HEK293T (cell line): ENCODE results near the gene SC5D.

Experiments
- CTCF ChIA-PET: fragments of 350-600 bp; formaldehyde crosslinking; extraction: SDS; loops from one replicate; lab custom pipeline; 2021; ENCODE audit warnings: antibody characterized with exemption, inconsistent platforms; lab: Yijun Ruan, JAX
- POLR2A ChIA-PET: fragments of 350-600 bp; formaldehyde crosslinking; extraction: SDS; loops from one replicate; lab custom pipeline; 2020; ENCODE audit warnings: antibody characterized with exemption, inconsistent platforms; lab: Yijun Ruan, JAX
- DNase-seq: peaks from one replicate; pipeline ENCODE4 v3.0.0; 2012; ENCODE audit warnings: mixed read lengths; ENCODE audit errors: extremely low spot score
- ARNT ChIP-seq: fragments of 450-650 bp; IDR thresholded peaks from 2 replicates; pipeline ENCODE4 v1.6.1; 2017; ENCODE audit warnings: mild to moderate bottlenecking
- BHLHE40 ChIP-seq: fragments of 450-650 bp; IDR thresholded peaks from 2 replicates; pipeline ENCODE4 v1.6.1; 2016; ENCODE audit warnings: mild to moderate bottlenecking, moderate library complexity, borderline replicate concordance
- CTBP1 ChIP-seq: fragments of 450-650 bp; IDR thresholded peaks from 2 replicates; pipeline ENCODE4 v1.6.1; 2016; ENCODE audit warnings: borderline replicate concordance
- ELF4 ChIP-seq: fragments of 450-650 bp; IDR thresholded peaks from 2 replicates; pipeline ENCODE4 v1.6.1; 2017; ENCODE audit warnings: antibody characterized with exemption
- FOXA1 ChIP-seq: fragments of 450-650 bp; IDR thresholded peaks from 2 replicates; pipeline ENCODE4 v1.6.1; 2016; ENCODE audit warnings: mild to moderate bottlenecking
- FOXK2 ChIP-seq: fragments of 450-650 bp; IDR thresholded peaks from 2 replicates; pipeline ENCODE4 v1.6.1; 2016; ENCODE audit warnings: mild to moderate bottlenecking
- FOXM1 ChIP-seq: fragments of 450-650 bp; IDR thresholded peaks from 2 replicates; pipeline ENCODE4 v1.6.1; 2017; ENCODE audit warnings: mild to moderate bottlenecking, borderline replicate concordance
- HDGF ChIP-seq: fragments of 450-650 bp; IDR thresholded peaks from 2 replicates; pipeline ENCODE4 v1.6.1; 2017; ENCODE audit warnings: antibody characterized with exemption, borderline replicate concordance
- L3MBTL2 ChIP-seq: fragments of 450-650 bp; conservative IDR thresholded peaks from 2 replicates; pipeline ENCODE4 v1.6.1; 2016; ENCODE audit warnings: mild to moderate bottlenecking
- LEF1 ChIP-seq: fragments of 450-650 bp; IDR thresholded peaks from 2 replicates; pipeline ENCODE4 v1.6.1; 2017; ENCODE audit warnings: mild to moderate bottlenecking, borderline replicate concordance
- NFRKB ChIP-seq: fragments of 450-650 bp; IDR thresholded peaks from 2 replicates; pipeline ENCODE4 v1.6.1; 2016; ENCODE audit warnings: mild to moderate bottlenecking, moderate library complexity
- SP1 ChIP-seq: fragments of 450-650 bp; IDR thresholded peaks from 2 replicates; pipeline ENCODE4 v1.6.1; 2017
- SUZ12 ChIP-seq: fragments of 450-650 bp; IDR thresholded peaks from 2 replicates; pipeline ENCODE4 v1.6.1; 2016; ENCODE audit warnings: mild to moderate bottlenecking
- TARDBP ChIP-seq: fragments of 450-650 bp; IDR thresholded peaks from 2 replicates; pipeline ENCODE4 v1.6.1; 2016
- ZNF384 ChIP-seq: fragments of 450-650 bp; IDR thresholded peaks from 2 replicates; pipeline ENCODE4 v1.6.1; 2016
- TF ChIP-seq, protein P1 (sequence below): fragments of 450-650 bp; IDR thresholded peaks from 2 replicates; pipeline ENCODE4 v1.6.1; 2016

The SC5D gene

DNA sequence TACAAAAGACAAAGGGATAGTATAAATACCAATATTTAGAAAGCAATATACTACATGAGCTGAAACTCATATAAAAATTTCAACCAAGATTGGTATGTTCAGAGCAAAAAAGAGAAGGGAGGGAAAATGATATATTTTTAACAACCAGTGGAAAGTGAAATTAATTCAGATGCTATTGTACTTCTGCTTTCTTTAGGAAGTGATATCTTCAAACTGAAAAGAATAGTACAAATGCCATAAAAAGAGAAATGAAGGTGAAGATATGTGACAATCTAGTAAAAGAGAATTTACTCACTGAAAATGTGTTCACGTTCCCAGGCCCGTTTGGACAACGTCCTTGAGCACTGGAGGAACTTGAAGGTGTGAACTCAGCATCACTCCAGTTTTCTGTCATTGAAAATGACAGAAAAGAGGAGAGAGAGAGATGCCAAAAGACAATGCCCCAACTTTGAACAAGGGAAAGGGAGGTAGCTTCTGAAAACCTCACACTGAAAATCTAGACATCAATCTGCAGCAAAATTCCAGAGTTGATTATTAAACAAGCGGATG lies 47.5 kb downstream of the SC5D start:
- POLR2A ChIA-PET: no interaction called here
- no peak for DNase-seq
- TF ChIP-seq ELF4 (no peak), FOXK2 (no peak), NFRKB (no peak), SP1 (no peak), TARDBP (no peak), LEF1 (no peak), FOXA1 (no peak), FOXM1 (no peak), CTBP1 (no peak), ZNF384 (no peak), BHLHE40 (no peak), L3MBTL2 (no peak), SUZ12 (no peak), ARNT (no peak), HDGF (no peak)
- TF ChIP-seq, protein P1, sequence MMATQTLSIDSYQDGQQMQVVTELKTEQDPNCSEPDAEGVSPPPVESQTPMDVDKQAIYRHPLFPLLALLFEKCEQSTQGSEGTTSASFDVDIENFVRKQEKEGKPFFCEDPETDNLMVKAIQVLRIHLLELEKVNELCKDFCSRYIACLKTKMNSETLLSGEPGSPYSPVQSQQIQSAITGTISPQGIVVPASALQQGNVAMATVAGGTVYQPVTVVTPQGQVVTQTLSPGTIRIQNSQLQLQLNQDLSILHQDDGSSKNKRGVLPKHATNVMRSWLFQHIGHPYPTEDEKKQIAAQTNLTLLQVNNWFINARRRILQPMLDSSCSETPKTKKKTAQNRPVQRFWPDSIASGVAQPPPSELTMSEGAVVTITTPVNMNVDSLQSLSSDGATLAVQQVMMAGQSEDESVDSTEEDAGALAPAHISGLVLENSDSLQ: no peak
- CTCF ChIA-PET: no interaction called here

DNA sequence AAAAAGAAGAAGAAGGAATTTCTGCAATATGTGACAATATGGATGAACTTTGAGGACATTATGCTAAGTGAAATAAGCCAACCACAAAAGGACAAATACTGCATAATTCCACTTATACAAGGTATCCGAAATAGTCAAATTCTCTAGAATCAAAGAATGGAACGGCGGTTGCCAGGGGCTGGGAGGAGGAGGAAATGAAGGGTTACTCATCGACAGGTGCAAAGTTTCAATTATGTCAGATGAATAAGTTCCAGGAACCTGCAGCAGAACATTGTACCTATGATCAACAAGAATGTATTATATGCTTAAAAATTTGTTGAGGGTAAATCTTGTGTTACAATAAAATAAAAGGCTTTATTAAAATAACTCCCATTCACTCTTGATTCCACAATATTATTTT lies 49.0 kb downstream of the SC5D start:
- CTCF ChIA-PET: no interaction called here
- DNase-seq: no peak
- no peak for TF ChIP-seq HDGF
- POLR2A ChIA-PET: no interaction called here

DNA sequence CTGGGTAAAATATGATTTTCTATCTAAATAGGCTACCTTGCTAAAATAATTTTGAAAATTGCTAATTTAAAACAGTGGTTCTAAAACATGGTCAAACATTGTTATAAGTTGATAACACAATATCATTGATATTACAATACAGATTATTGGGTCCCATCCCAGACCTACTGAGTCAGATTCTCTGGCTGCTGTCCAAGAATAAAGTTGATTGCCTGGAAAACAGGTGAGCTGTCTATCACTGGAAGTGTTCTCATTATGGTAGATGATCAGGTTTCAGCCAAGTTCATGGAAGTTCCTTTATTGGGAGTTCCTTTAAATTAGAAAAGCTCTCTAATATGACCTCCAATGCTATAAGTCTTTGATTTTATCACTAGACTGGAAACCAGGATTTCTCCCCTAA lies 52.3 kb downstream of the SC5D start:
- TF ChIP-seq ZNF384 (no peak), SUZ12 (no peak), ELF4 (no peak), BHLHE40 (no peak), SP1 (no peak), HDGF (no peak), NFRKB (no peak), TARDBP (no peak), L3MBTL2 (no peak), ARNT (no peak), LEF1 (no peak), FOXK2 (no peak), FOXM1 (no peak)
- ChIA-PET CTCF (interaction anchor here (1.3 kb wide), 1 partner anchor 11 kb away, joined by 3 read pairs; no protein-coding TSS in a partner anchor), POLR2A (interaction anchor here (0.7 kb wide), 1 partner anchor 227 kb away, joined by 3 read pairs; no protein-coding TSS in a partner anchor)
- no peak for DNase-seq

DNA sequence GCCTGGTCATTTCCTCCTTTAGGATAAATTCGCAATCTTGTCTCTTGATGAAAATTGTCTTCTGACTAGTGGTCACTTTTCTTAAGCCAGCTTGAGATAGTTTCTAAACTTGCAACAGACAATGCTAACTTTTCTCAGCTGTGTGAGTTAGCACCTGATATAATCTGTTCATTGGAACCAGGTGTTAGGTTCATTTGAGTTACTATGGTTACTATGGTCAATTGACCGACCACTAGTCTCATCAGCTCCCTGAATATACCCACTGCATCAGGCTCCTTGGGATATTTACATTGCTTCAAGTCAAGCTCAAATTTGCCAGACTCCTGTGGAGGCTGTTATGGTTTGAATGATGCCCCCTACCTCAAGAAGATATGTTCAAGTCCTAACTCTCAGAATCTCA lies 54.5 kb downstream of the SC5D start:
- TF ChIP-seq FOXK2 (no peak), LEF1 (no peak), BHLHE40 (no peak), NFRKB (no peak), ELF4 (no peak), SUZ12 (no peak), ARNT (no peak), FOXM1 (no peak)
- POLR2A ChIA-PET: no interaction called here
- CTCF ChIA-PET: no interaction called here
- no peak for DNase-seq

DNA sequence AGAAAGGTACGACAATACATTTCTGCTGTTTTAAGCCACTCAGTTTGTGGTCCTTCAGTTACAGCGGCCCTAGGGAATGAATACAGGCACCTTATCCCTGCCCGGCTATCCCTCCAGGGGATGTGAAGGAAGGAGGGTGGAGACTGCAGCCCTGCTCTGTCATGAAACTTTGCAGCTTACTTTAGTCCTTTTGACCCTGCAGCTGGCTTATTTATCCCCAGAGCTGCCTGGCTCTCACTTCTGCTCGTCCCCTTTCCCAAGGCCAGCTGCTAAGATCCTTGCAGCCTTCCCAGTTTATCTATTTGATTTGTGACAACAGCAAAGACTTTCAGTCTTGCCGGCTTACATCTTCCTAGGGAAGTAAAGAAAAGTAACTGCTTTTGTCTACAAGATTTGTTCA lies 55.2 kb downstream of the SC5D start:
- no peak for TF ChIP-seq TARDBP
- no peak for DNase-seq
- CTCF ChIA-PET: no interaction called here
- POLR2A ChIA-PET: no interaction called here

DNA sequence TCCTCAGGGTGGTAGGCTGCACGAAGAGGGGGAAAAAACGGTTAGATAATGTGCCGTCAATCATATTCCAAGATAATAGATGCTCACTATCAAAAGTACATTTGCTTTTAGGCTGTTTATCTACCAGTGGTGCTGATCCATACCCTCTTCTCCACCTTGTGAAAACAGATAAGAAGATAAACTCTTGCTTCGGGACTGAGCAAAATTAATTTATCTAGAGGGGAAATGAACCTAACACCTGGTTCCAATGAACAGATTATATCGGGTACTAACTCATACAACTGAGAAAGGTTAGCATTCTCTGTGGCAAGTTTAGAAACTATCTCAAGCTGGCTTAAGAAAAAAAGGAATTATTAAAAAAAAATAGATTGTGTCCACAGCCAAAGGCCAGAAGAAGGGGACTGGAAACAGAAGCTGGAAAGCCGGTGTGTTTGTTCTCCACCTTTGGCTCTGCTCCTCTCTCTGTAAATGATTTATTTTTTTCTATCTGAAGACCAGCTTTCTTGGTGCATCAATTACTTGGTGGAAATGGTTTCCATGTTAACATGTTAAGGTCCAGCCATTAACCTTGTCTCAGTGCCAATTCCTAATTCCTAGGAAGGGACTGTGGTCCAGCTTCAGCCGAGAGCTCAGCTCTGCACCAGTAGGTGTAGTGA lies 55.8 kb downstream of the SC5D start:
- ChIA-PET POLR2A (no interaction called here), CTCF (no interaction called here)
- DNase-seq: no peak
- TF ChIP-seq SUZ12: no peak
- no peak for TF ChIP-seq ARNT
- TF ChIP-seq FOXA1: no peak
- TF ChIP-seq FOXM1: no peak
- TF ChIP-seq LEF1: no peak
- TF ChIP-seq ELF4: no peak
- TF ChIP-seq HDGF: no peak
- no peak for TF ChIP-seq SP1
- TF ChIP-seq TARDBP: no peak
- TF ChIP-seq ZNF384: no peak
- no peak for TF ChIP-seq L3MBTL2
- TF ChIP-seq NFRKB: no peak
- TF ChIP-seq FOXK2: no peak
- TF ChIP-seq CTBP1: no peak

DNA sequence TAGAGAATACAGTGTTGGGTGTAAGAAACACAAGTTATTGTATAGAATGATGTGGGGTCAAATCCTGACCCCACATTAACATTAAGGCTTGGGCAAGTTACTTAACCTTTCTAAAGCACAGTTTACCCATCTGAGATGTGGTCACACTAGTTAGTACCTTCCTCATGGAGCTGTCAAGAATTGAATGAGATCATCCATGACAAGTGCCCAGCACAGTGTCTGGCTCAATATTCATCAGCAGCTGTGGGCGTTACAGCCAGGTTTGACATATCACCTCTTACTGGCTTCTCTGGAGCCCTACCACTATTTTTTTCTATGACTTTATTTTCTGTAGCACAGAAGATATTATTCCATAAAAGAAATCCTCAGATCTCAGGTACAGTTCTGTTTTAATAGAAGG lies 57.2 kb downstream of the SC5D start:
- TF ChIP-seq L3MBTL2 (no peak), FOXA1 (no peak), LEF1 (no peak), FOXM1 (no peak), CTBP1 (no peak), SUZ12 (no peak), ARNT (no peak)
- TF ChIP-seq, protein P1: no peak
- no peak for DNase-seq
- ChIA-PET POLR2A (no interaction called here), CTCF (no interaction called here)
